T-helper 22 cell (primary cell): ENCODE results near the gene HELZ2.
"Not testable (repeated sequence)": the region's sequence is repeated elsewhere in the genome, so short reads cannot be mapped to it uniquely, and the experiment has no call there.

Source experiments
- DNase-seq: peaks from one replicate; pipeline ENCODE4 v3.0.0-alpha.2; 2020; ENCODE audit warnings: low read depth

HELZ2 gene

GRCh38 chr20:63579017-63579694 is 5.1 kb upstream of the HELZ2 start:
- DNase-seq: no peak

GRCh38 chr20:63578224-63579016 is 4.4 kb upstream of the HELZ2 start:
- no peak for DNase-seq

- DNase-seq: no peak
These were observed 3.4 kb upstream of the HELZ2 start for GRCh38 chr20:63577317-63577894.

- no peak for DNase-seq
These were observed 2.3 kb upstream of the HELZ2 start for GRCh38 chr20:63576311-63576710.

DNA sequence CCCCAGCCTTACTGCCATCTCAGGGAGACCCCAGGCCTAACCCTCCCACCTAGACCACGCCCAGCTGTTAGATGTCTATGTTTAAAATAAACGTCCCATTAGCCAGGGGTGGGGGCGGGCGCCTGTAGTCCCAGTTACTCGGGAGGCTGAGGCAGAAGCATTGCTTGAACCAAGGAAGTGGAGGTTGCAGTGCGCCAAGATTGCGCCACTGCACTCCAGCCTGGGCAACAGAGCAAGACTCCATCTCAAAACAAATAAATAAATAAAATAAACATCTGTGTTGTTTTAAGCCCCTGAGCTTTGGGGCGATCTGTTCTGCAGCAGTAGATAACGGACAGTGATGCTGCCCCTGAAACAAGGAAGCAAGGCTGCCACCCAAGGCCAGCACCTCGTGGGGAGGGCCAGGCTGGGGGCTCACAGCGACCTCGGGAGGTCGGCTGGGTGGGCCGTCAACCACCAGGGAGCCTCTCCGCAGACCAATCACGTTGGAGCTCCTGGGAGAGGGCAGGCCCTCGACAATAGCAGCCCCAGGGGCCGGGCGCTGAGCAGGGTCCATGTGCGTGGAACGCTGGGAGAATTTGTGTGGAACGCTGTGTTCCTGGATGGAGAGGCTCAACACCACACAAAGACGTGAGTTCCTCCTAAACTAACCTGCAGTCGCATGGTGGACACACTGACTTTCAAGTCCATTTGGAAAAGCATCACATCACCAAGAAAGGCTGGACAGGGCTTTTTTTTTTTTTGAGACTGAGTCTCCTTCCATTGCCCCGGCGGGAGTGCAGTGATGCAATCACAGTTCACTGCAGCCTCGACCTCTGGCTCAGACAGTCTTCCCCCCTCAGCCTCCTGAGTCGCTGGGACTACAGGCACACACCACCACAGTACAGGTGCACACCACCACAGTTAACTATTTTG is 1.0 kb upstream of the HELZ2 start:
- no peak for DNase-seq

DNA sequence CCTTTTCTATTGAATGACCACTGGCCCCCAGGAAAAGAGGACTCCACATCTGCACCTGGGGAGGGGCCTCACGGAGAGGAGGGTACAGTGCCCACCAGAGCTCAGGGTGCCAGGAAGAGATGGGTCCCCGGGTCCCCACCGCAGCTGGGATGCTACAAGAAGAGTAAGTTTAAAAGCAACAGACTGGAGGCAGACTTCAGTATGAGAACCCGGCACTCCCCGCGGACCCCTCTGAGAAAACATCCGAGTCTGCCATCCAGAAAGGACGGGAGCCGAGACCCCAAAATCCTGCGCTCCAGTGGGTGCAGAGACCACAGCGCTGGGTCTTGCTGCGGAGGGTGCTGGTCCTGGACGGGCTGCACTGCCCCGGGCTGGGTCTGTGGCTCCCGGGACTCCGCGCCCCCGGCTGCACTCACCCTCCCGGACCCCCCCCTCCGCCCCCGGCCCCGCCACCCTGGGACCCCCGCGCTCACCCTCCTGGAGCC is 350 bp downstream of the HELZ2 start:
- no peak for DNase-seq

GRCh38 chr20:63572788-63573646 is 1.0 kb downstream of the HELZ2 start:
- no peak for DNase-seq

GRCh38 chr20:63572071-63572787 is 1.8 kb downstream of the HELZ2 start:
- DNase-seq: no peak

GRCh38 chr20:63571087-63571478 is 3.0 kb downstream of the HELZ2 start:
- DNase-seq: not testable (repeated sequence)

- DNase-seq: no peak
These were observed 3.6 kb downstream of the HELZ2 start for GRCh38 chr20:63570281-63571086.

DNA sequence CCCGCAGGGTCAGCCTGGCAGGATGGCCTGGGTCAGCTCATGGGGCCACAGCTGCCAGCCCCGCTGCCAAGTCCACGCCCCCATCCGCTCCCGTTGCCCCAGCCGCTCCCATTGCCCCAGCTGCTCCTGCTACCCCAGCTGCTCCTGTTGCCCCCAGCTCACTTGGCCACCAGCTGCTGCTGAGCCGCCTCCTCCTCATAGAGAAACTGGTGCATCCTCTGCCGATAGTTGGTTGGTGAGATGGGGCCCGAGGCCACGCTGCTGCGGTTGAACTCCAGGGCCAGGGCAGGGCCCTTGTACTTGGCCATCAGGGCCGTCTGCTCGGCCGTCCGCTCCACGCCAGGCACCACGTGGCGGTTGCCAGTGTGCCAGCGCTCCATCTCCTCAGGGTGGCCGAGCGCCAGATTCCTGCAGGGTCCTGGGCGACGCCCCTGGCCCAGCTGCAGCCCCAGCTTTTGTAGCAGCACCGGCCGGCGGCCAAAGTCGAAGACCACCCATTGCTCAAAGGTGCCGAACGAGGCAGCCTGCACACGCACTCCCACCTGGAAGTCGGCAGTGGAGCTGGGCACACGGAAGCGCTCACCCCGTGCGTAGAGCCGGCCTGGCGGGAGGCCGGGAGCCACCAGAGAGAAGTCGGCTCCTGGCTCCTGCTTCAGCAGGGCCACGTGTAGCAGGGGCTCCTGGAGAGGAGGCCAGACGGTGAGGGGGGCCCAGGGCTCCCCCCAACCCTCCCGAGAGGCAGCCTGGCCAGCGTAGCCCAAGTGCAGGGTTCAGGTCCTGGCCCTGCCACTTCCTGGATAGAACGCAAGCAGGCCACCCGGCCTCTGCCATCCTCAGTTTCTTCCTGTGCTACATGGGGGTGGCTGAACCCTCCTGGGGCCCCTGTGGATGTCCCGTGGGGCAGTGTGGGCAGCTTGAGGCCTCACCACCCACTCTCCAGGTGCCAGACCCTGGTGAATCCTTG is 4.8 kb downstream of the HELZ2 start:
- DNase-seq: no peak

DNA sequence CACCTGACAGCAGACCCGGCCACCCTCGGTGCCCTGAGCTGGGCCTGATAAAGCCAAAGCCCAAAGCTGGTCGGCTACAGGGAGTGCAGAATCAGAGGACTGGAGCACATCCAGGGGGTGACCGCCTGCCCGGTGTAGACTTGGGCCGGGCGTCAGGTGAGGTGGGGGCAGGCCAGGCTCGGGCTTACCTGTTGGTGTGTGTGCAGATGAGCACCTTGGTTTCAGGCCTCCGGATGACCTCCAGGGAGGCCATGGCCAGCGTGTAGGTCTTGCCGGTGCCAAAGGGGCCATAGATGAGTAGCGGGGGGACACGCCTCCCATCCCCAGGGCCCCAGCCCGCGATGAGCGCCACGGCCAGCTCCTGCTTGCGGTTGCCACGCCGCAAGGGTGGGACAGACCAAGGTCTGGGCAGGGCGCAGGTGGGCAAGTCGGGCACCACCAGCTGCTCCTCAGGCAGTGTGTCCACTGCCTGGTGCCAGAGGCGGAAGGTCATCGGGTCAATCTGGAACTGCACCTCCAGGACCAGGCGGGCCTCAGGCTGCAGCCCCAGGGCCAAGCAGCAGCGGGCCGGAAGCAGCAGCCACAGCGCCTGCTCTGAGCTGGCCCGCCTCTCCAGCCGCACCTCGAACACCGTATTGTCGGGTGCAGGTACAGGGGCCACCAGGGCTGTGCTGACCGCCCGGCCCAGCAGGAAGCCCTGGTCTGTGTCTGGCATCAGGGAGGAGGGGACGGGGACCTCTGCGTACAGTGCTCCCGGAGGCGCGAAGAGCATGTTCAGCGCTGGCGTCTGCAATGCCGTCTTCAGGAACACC is 5.7 kb downstream of the HELZ2 start:
- DNase-seq: no peak

GRCh38 chr20:63567386-63568169 is 6.5 kb downstream of the HELZ2 start:
- no peak for DNase-seq

- no peak for DNase-seq
These were observed 7.0 kb downstream of the HELZ2 start for GRCh38 chr20:63567136-63567385.

DNA sequence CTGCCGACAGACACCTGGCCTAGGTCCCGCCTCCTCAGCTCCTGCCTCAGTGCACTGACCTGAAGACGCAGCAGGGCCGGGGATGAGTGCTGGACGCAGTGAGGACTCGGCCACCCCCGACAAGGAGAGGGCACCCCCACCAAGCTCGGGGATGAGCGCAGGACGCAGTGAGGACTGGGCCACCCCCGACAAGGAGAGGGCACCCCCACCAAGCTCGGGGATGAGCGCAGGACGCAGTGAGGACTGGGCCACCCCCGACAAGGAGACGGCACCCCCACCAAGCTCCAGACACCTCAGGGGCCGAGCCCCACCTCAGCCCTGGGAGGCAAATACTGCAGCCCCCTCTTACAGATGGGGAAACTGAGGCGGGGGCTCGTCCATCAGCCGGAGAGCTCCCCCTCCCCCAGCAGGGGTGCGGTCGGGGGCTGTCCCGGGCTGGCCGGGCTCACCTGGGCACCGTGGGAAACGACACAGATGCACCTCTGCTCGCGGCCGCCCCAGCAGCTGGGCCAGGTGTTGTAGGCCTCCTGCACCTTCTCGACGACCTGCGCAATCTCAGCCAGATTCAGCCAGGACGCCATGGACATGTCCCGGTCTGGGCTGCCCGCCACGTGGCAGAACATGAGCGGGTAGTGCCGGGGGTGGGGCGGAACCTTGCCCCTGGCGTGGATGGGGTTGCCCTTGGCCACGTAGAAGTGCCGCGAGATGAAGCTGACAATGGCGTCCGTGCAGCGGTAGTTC is 7.5 kb downstream of the HELZ2 start:
- DNase-seq: no peak

GRCh38 chr20:63565699-63566335 is 8.2 kb downstream of the HELZ2 start:
- DNase-seq: no peak
